Activated naive CD8-positive, alpha-beta T cell treated with anti-CD3 and anti-CD28 coated beads for 36 hours (primary cell): ENCODE results near the gene HDAC4. TPM values are rescaled to one million over a fixed set of nuclear protein-coding genes. Genes with fewer than 3 reads are reported as not detected.

ENCODE experiments used
- DNase-seq: peaks from one replicate; pipeline ENCODE4 v3.0.0; 2021
- H3K27ac Mint-ChIP-seq: one replicate; pipeline ENCODE4 v1.8.0; 2022; ENCODE audit warnings: mild to moderate bottlenecking, moderate library complexity, mixed read lengths
- H3K27me3 Mint-ChIP-seq: one replicate; pipeline ENCODE4 v1.8.0; 2022; ENCODE audit warnings: mild to moderate bottlenecking, mixed read lengths
- H3K36me3 Mint-ChIP-seq: one replicate; pipeline ENCODE4 v1.8.0; 2021; ENCODE audit warnings: mild to moderate bottlenecking, mixed read lengths
- H3K4me1 Mint-ChIP-seq: one replicate; pipeline ENCODE4 v1.8.0; 2021; ENCODE audit warnings: mixed read lengths
- H3K4me3 Mint-ChIP-seq: one replicate; pipeline ENCODE4 v1.8.0; 2022; ENCODE audit warnings: mild to moderate bottlenecking, moderate library complexity, mixed read lengths
- H3K9me3 Mint-ChIP-seq: one replicate; pipeline ENCODE4 v1.8.0; 2022; ENCODE audit warnings: mixed read lengths
- total RNA-seq, 2 experiments: library from RNA; stranded (reverse); gene quantifications; one replicate each; pipeline ENCODE4 v1.2.3, GENCODE V29; 2021

The HDAC4 gene
- total RNA-seq, 2 experiments from 2014 or later, result 19.1 to 20.2 TPM

- Mint-ChIP-seq H3K9me3 (peaks cover 9% of the 10 kb centered on the region), H3K4me1 (peaks cover 7% of the 10 kb centered on the region), H3K4me3 (no peak overlapping the region), H3K27me3 (no peaks in the 10 kb centered on the region), H3K36me3 (peaks cover 31% of the 10 kb centered on the region), H3K27ac (no peak overlapping the region)
- no peak for DNase-seq
Observed at GRCh38 chr2:239150125-239151011, 250.5 kb downstream of the HDAC4 start.

GRCh38 chr2:239149501-239149900, 251.3 kb downstream of the HDAC4 start:
- H3K9me3 Mint-ChIP-seq, result peaks cover 9% of the 10 kb centered on the region
- H3K27me3 Mint-ChIP-seq, result no peaks in the 10 kb centered on the region
- H3K4me1 Mint-ChIP-seq, result peaks cover 7% of the 10 kb centered on the region
- H3K4me3 Mint-ChIP-seq, result no peak overlapping the region
- no peak for DNase-seq
- H3K36me3 Mint-ChIP-seq, result peaks cover 27% of the 10 kb centered on the region
- H3K27ac Mint-ChIP-seq, result no peak overlapping the region

GRCh38 chr2:239148495-239149200, 252.2 kb downstream of the HDAC4 start:
- Mint-ChIP-seq H3K27me3 (no peaks in the 10 kb centered on the region), H3K9me3 (peaks cover 9% of the 10 kb centered on the region), H3K4me3 (no peak overlapping the region), H3K4me1 (peaks cover 7% of the 10 kb centered on the region), H3K36me3 (peaks cover 25% of the 10 kb centered on the region), H3K27ac (no peak overlapping the region)
- DNase-seq, result no peak

DNA sequence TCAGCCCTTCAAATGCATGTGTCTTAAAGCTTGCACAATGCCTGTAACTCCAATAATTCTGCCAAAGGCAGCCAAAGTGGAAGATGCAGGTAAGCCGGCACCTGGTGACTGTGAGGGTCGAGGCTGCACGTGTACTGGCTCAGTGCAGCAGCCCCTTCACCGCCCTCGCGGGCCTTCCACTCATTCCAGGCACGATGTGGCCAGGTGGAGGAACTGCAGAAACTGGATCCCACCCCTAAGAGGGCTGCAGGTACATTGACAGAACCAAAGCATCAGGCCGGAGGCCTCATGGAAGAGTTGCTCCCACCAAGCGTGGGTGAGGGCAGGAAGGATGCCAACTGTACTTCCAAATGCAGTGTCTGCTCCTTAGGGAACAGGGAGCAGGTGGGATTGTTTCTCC, 253.4 kb downstream of the HDAC4 start:
- peaks cover 7% of the 10 kb centered on the region for H3K4me1 Mint-ChIP-seq
- no peak overlapping the region for H3K4me3 Mint-ChIP-seq
- H3K36me3 Mint-ChIP-seq, result peaks cover 21% of the 10 kb centered on the region
- H3K27me3 Mint-ChIP-seq, result no peaks in the 10 kb centered on the region
- H3K9me3 Mint-ChIP-seq, result peaks cover 9% of the 10 kb centered on the region
- no peak overlapping the region for H3K27ac Mint-ChIP-seq
- DNase-seq, result no peak

DNA sequence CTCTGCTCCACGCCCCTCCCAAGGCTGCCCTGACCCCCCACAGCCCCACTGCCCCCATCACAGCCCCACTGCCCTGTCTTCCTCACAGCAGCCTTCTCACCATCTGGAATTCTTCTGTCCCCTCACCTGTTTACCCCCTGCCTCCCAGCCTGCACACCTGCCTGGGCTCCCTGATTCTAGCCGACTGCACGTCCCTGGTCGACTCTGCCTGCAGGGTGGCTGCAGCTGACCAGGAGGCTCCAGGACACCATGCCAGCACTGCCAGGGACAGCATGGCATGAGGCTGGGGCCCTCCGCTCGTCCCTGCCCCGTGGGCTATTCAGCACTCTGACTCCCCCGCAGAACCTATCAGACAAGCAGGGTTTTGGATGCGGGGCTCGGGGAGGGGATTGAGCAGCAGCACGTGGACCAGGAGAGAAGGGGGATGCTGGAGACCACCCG, 254.1 kb downstream of the HDAC4 start:
- no peaks in the 10 kb centered on the region for H3K27me3 Mint-ChIP-seq
- DNase-seq, result no peak
- H3K27ac Mint-ChIP-seq, result no peak overlapping the region
- peaks cover 7% of the 10 kb centered on the region for H3K4me1 Mint-ChIP-seq
- peaks cover 15% of the 10 kb centered on the region for H3K36me3 Mint-ChIP-seq
- peaks cover 9% of the 10 kb centered on the region for H3K9me3 Mint-ChIP-seq
- no peak overlapping the region for H3K4me3 Mint-ChIP-seq

DNA sequence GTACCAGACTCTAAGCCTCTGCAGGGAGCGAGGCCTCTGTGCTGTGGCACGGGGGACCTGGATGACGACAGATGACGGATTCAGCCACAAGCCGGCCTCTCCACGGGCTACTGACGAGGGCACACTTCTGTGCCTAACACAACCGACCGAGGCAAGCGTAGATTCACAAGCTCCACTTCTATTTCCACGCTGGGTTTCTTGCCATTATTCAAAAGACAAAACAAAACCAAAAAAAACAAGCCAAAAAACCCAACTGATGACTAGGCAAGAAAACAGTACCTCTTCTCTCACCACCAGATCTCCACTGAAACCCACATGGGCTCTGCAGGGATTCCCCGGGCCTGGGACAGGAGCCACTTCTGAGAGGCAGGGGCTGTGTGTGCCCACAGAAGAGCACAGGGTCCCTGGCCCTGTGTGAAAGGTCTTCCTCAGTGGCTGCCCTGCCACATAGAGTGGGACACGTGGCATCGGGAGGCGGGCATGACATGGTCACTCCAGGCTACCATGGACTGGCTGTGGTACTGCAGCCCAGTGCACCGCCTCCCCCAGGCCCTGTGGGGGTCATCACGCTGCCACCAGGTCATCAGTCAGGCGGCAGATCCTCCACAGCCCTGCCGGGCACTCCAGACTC, 254.7 kb downstream of the HDAC4 start:
- no peak for DNase-seq
- no peak overlapping the region for H3K27ac Mint-ChIP-seq

GRCh38 chr2:239145601-239146000, 255.2 kb downstream of the HDAC4 start:
- H3K27me3 Mint-ChIP-seq, result no peaks in the 10 kb centered on the region
- no peak overlapping the region for H3K4me3 Mint-ChIP-seq
- no peak overlapping the region for H3K27ac Mint-ChIP-seq
- peaks cover 9% of the 10 kb centered on the region for H3K36me3 Mint-ChIP-seq
- peaks cover 3% of the 10 kb centered on the region for H3K4me1 Mint-ChIP-seq
- H3K9me3 Mint-ChIP-seq, result peaks cover 4% of the 10 kb centered on the region
- DNase-seq, result no peak

More for the DNA sequence above, 254.7 kb downstream of the HDAC4 start:
- Mint-ChIP-seq H3K9me3 (peaks cover 8% of the 10 kb centered on the region), H3K27me3 (no peaks in the 10 kb centered on the region), H3K4me1 (peaks cover 7% of the 10 kb centered on the region), H3K4me3 (no peak overlapping the region), H3K36me3 (peaks cover 13% of the 10 kb centered on the region)

- no peaks in the 10 kb centered on the region for H3K27me3 Mint-ChIP-seq
- H3K9me3 Mint-ChIP-seq, result peaks cover 1% of the 10 kb centered on the region
- H3K36me3 Mint-ChIP-seq, result peaks cover 6% of the 10 kb centered on the region
- H3K4me1 Mint-ChIP-seq, result peaks cover 2% of the 10 kb centered on the region
- H3K4me3 Mint-ChIP-seq, result no peak overlapping the region
- H3K27ac Mint-ChIP-seq, result no peak overlapping the region
- DNase-seq, result no peak
Observed at GRCh38 chr2:239145106-239145505, 255.7 kb downstream of the HDAC4 start.

DNA sequence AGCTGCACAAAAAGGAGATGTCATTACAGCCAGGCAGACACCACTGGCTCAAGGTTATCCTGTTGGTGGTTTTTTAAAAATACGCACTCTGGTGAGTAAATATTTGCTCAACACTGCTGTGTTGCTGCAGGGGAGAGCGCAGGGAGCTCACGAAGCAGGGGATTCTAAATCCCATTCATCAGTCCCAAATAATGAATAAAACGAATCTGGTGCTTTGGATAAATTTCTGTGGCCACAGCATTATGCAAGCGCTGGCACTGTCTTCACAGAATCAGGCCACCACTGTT, 256.2 kb downstream of the HDAC4 start:
- Mint-ChIP-seq H3K4me3 (no peak overlapping the region), H3K4me1 (peaks cover 2% of the 10 kb centered on the region), H3K36me3 (peaks cover 5% of the 10 kb centered on the region), H3K27me3 (no peaks in the 10 kb centered on the region), H3K27ac (no peak overlapping the region), H3K9me3 (no peaks in the 10 kb centered on the region)
- DNase-seq, result no peak

GRCh38 chr2:239143858-239144712, 256.7 kb downstream of the HDAC4 start:
- Mint-ChIP-seq H3K4me1 (peaks cover 2% of the 10 kb centered on the region), H3K27ac (no peak overlapping the region), H3K9me3 (no peaks in the 10 kb centered on the region), H3K27me3 (no peaks in the 10 kb centered on the region), H3K4me3 (no peak overlapping the region), H3K36me3 (peaks cover 7% of the 10 kb centered on the region)
- DNase-seq, result peak; percentile 36

GRCh38 chr2:239142806-239143205, 258.0 kb downstream of the HDAC4 start:
- no peak overlapping the region for H3K4me3 Mint-ChIP-seq
- no peak for DNase-seq
- H3K9me3 Mint-ChIP-seq, result no peaks in the 10 kb centered on the region
- H3K27ac Mint-ChIP-seq, result no peak overlapping the region
- no peaks in the 10 kb centered on the region for H3K27me3 Mint-ChIP-seq
- H3K4me1 Mint-ChIP-seq, result peaks cover 2% of the 10 kb centered on the region
- peaks cover 6% of the 10 kb centered on the region for H3K36me3 Mint-ChIP-seq

GRCh38 chr2:239142296-239142695, 258.5 kb downstream of the HDAC4 start:
- H3K36me3 Mint-ChIP-seq, result peaks cover 6% of the 10 kb centered on the region
- no peak overlapping the region for H3K27ac Mint-ChIP-seq
- H3K4me3 Mint-ChIP-seq, result no peak overlapping the region
- no peak for DNase-seq
- H3K4me1 Mint-ChIP-seq, result peaks cover 2% of the 10 kb centered on the region
- H3K9me3 Mint-ChIP-seq, result no peaks in the 10 kb centered on the region
- H3K27me3 Mint-ChIP-seq, result no peaks in the 10 kb centered on the region

DNA sequence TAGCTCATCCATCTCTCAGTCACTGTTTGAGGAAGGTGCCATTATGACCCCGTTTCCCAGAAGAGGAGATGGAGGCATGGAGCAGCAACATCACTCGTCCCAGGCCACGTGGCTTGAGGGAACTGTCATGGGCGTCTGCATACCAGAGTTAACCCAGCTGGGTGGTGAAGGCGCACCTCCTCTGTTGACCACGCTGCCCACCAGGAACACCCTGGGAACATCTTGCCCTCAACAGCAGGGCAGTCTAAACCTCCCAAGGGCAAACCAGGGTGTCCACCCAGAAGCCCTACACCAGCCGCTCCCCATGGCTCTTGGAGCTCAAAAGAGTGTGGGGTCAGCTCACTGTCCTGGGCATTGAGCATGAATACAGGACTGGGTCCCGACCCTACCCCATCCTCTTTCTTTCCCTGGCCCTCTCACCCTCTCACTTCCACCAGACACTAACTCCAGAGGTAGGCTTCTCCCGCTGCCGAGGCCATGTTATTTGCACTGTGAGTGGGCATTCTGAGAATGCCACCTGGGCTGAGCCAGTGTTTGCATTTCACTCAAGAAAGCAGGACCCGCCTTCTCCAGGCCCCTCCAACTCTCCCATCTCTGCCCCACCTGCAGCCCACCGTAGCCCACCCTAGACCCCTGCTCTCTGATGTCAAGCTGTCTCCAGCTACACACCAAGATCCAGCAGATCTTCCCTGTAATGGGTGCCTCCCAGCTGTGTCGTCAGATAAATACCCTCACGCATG, 259.6 kb downstream of the HDAC4 start:
- Mint-ChIP-seq H3K27ac (no peak overlapping the region), H3K36me3 (peaks cover 12% of the 10 kb centered on the region), H3K27me3 (no peaks in the 10 kb centered on the region), H3K4me3 (no peak overlapping the region), H3K4me1 (no peaks in the 10 kb centered on the region), H3K9me3 (no peaks in the 10 kb centered on the region)
- no peak for DNase-seq

DNA sequence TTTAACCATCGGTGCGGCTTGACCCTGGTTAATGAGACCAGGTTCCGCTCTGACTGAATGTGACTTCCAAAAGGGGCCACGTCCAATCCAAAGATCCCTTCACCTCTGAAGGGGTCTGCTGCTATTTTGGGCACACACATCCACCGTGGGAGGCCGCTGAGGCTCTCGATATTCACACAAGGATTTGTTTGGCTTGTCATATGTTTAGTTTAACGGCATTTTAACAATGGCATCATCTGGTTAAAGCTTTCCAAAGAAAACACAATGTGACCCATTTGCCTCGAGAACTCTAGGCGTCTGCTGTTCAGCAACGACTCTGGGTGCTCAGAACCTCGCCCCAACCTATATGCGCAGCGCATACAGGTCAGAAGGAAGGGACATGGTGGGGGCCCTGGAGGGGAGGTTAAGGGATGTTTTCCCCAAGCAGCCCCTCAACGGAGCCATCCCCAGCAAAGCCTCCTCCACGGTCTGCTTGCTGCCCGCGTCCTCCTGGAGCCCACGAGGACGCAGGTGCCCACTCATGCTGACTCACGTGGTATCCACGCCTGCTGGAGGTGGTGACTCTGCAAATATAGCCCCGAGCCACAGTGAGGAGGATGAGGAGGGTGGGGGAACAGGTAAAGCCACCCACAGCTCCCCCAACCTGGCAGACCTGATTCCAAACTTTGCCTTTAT, 260.3 kb downstream of the HDAC4 start:
- no peaks in the 10 kb centered on the region for H3K4me1 Mint-ChIP-seq
- H3K9me3 Mint-ChIP-seq, result no peaks in the 10 kb centered on the region
- no peak overlapping the region for H3K4me3 Mint-ChIP-seq
- no peaks in the 10 kb centered on the region for H3K27me3 Mint-ChIP-seq
- H3K27ac Mint-ChIP-seq, result no peak overlapping the region
- no peak for DNase-seq
- H3K36me3 Mint-ChIP-seq, result peaks cover 14% of the 10 kb centered on the region
